ENCODE results near the gene PLA2G5. TPM values are rescaled to one million over a fixed set of nuclear protein-coding genes. Genes with fewer than 3 reads are reported as not detected.
A peak's percentile ranks its signal among the peaks of the same experiment; 100 is the strongest.

Gene PLA2G5
- total RNA-seq, 2 donors from 2014 or later: 0.52 to 5.9 TPM

- no peaks in the 10 kb centered on the region for H3K27me3 ChIP-seq
- 8% methylated on average over 1 of the region's 1 CpG for WGBS, 2 donors
- H3K9me3 ChIP-seq: no peaks in the 10 kb centered on the region
- H3K4me3 ChIP-seq: no peak overlapping the region
- H3K27ac ChIP-seq: no peak overlapping the region
- ATAC-seq: no peak
- H3K4me1 ChIP-seq: peaks cover 8% of the 10 kb centered on the region
- no peak for DNase-seq
- no peaks in the 10 kb centered on the region for H3K36me3 ChIP-seq (replicated peaks in 1 of 2; ENCODE audit: insufficient read depth in 1 of 2, low read depth in 2 of 2)
- TF ChIP-seq POLR2A (IDR thresholded peaks at IDR 0.05): no peak
- intact Hi-C loops (cut with DNase I): no loop called here
Measured at GRCh38 chr1:20105856-20106255, 35.9 kb downstream of the PLA2G5 start.

- DNase-seq (no peak), ATAC-seq (no peak)
- 65 to 70% methylated on average over 4 of the region's 4 CpGs for WGBS, 2 donors
- Histone ChIP-seq H3K9me3 (no peaks in the 10 kb centered on the region), H3K27ac (no peak overlapping the region), H3K4me1 (peaks cover 8% of the 10 kb centered on the region), H3K27me3 (no peaks in the 10 kb centered on the region), H3K4me3 (no peak overlapping the region), H3K36me3 (replicated peaks in 1 of 2; ENCODE audit: insufficient read depth in 1 of 2, low read depth in 2 of 2) (no peaks in the 10 kb centered on the region)
- TF ChIP-seq CTCF (IDR thresholded peaks at IDR 0.05) (no peak), POLR2A (IDR thresholded peaks at IDR 0.05) (no peak)
- intact Hi-C loops (cut with DNase I): no loop called here
Measured at GRCh38 chr1:20107351-20107750, 37.4 kb downstream of the PLA2G5 start.

GRCh38 chr1:20107796-20108195 is 37.8 kb downstream of the PLA2G5 start:
- TF ChIP-seq CTCF (IDR thresholded peaks at IDR 0.05): no peak
- no peak for TF ChIP-seq POLR2A (IDR thresholded peaks at IDR 0.05)
- WGBS, 2 donors: 52 to 55% methylated on average over 4 of the region's 4 CpGs
- Histone ChIP-seq H3K27ac (no peak overlapping the region), H3K4me3 (no peak overlapping the region), H3K36me3 (replicated peaks in 1 of 2; ENCODE audit: insufficient read depth in 1 of 2, low read depth in 2 of 2) (no peaks in the 10 kb centered on the region), H3K27me3 (no peaks in the 10 kb centered on the region), H3K4me1 (peaks cover 8% of the 10 kb centered on the region), H3K9me3 (no peaks in the 10 kb centered on the region)
- ATAC-seq (no peak), DNase-seq (no peak)
- intact Hi-C loops (cut with DNase I): no loop called here

- TF ChIP-seq POLR2A (IDR thresholded peaks at IDR 0.05): no peak
- no peak for TF ChIP-seq CTCF (IDR thresholded peaks at IDR 0.05)
- H3K4me3 ChIP-seq: no peak overlapping the region
- ATAC-seq (no peak), DNase-seq (no peak)
- no peak overlapping the region for H3K27ac ChIP-seq
- no peaks in the 10 kb centered on the region for H3K36me3 ChIP-seq (replicated peaks in 1 of 2; ENCODE audit: insufficient read depth in 1 of 2, low read depth in 2 of 2)
- no peaks in the 10 kb centered on the region for H3K9me3 ChIP-seq
- no peaks in the 10 kb centered on the region for H3K27me3 ChIP-seq
- intact Hi-C loops (cut with DNase I): no loop called here
- WGBS, 2 donors: 42 to 59% methylated on average over 5 of the region's 5 CpGs
- peaks cover 8% of the 10 kb centered on the region for H3K4me1 ChIP-seq
Measured at GRCh38 chr1:20108366-20109123, 38.6 kb downstream of the PLA2G5 start.

GRCh38 chr1:20109223-20109856 is 39.3 kb downstream of the PLA2G5 start:
- intact Hi-C loops (cut with DNase I): no loop called here
- peak; percentile 25 to 45 (median 36) for DNase-seq
- Histone ChIP-seq H3K4me1 (peaks cover 8% of the 10 kb centered on the region), H3K4me3 (no peak overlapping the region), H3K27ac (no peak overlapping the region), H3K27me3 (no peaks in the 10 kb centered on the region), H3K36me3 (replicated peaks in 1 of 2; ENCODE audit: insufficient read depth in 1 of 2, low read depth in 2 of 2) (no peaks in the 10 kb centered on the region), H3K9me3 (no peaks in the 10 kb centered on the region)
- TF ChIP-seq POLR2A (IDR thresholded peaks at IDR 0.05) (no peak), CTCF (IDR thresholded peaks at IDR 0.05) (no peak)
- peak; percentile 69 for ATAC-seq
- WGBS, 2 donors: 42 to 69% methylated on average over 2 to 4 of the region's 4 CpGs

Data from body of pancreas (tissue), 4 donors.